ENCODE data around the gene ZNF672.

The ZNF672 gene

GRCh38 chr1:248849152-248849551 is 11.1 kb downstream of the ZNF672 start:
- DNase-seq (ENCODE audit: low spot score): no peak
- no peak for TF ChIP-seq CTCF (IDR thresholded peaks at IDR 0.05; ENCODE audit: extremely low read depth, insufficient read depth, missing control alignments)
- in situ Hi-C loops (cut with MboI; ENCODE audit: low pct_unique_long_range_greater_than_20kb, low sequenced_read_pairs, unreplicated experiment): no loop called here

GRCh38 chr1:248849637-248850036 is 11.6 kb downstream of the ZNF672 start:
- in situ Hi-C loops (cut with MboI; ENCODE audit: low pct_unique_long_range_greater_than_20kb, low sequenced_read_pairs, unreplicated experiment): no loop called here
- no peak for TF ChIP-seq CTCF (IDR thresholded peaks at IDR 0.05; ENCODE audit: extremely low read depth, insufficient read depth, missing control alignments)
- no peak for DNase-seq (ENCODE audit: low spot score)

- in situ Hi-C loops (cut with MboI; ENCODE audit: low pct_unique_long_range_greater_than_20kb, low sequenced_read_pairs, unreplicated experiment): no loop called here
- no peak for TF ChIP-seq CTCF (IDR thresholded peaks at IDR 0.05; ENCODE audit: extremely low read depth, insufficient read depth, missing control alignments)
- no peak for DNase-seq (ENCODE audit: low spot score)
Observed at GRCh38 chr1:248850124-248850523, 12.1 kb downstream of the ZNF672 start.

GRCh38 chr1:248850536-248851251 is 12.7 kb downstream of the ZNF672 start:
- TF ChIP-seq CTCF (IDR thresholded peaks at IDR 0.05; ENCODE audit: extremely low read depth, insufficient read depth, missing control alignments): no peak
- DNase-seq (ENCODE audit: low spot score): no peak
- in situ Hi-C loops (cut with MboI; ENCODE audit: low pct_unique_long_range_greater_than_20kb, low sequenced_read_pairs, unreplicated experiment): no loop called here

GRCh38 chr1:248851390-248851789 is 13.4 kb downstream of the ZNF672 start:
- TF ChIP-seq CTCF (IDR thresholded peaks at IDR 0.05; ENCODE audit: extremely low read depth, insufficient read depth, missing control alignments): no peak
- in situ Hi-C loops (cut with MboI; ENCODE audit: low pct_unique_long_range_greater_than_20kb, low sequenced_read_pairs, unreplicated experiment): no loop called here
- no peak for DNase-seq (ENCODE audit: low spot score)

GRCh38 chr1:248852481-248853405 is 14.7 kb downstream of the ZNF672 start:
- in situ Hi-C loops (cut with MboI; ENCODE audit: low pct_unique_long_range_greater_than_20kb, low sequenced_read_pairs, unreplicated experiment): no loop called here
- no peak for DNase-seq (ENCODE audit: low spot score)

More at GRCh38 chr1:248852481-248853405, 14.7 kb downstream of the ZNF672 start:
- no peak for TF ChIP-seq CTCF (IDR thresholded peaks at IDR 0.05; ENCODE audit: extremely low read depth, insufficient read depth, missing control alignments)
